HG02885 (cell line): ENCODE data around the gene SPRYD3.
"Not testable (repeated sequence)": the region's sequence is repeated elsewhere in the genome, so short reads cannot be mapped to it uniquely, and the experiment has no call there.

Experiments used
- ATAC-seq: cut with Tn5 transposase; IDR thresholded peaks from one replicate; pipeline ENCODE4 v1.9.1; 2021; ENCODE audit warnings: mild to moderate bottlenecking; ENCODE audit not compliant: unreplicated experiment, poor library complexity

The SPRYD3 gene

GRCh38 chr12:53079226-53080117 lies at the start of gene SPRYD3:
TSS of gene SPRYD3 (minus strand) at chr12:53079390. CDS start at chr12:53079333, 57 bp downstream.
- ATAC-seq = peak; percentile 99

- ATAC-seq = no peak
Measured at GRCh38 chr12:53127169-53127568, 48.0 kb upstream of the SPRYD3 start.

GRCh38 chr12:53124352-53124723 lies 45.1 kb upstream of the SPRYD3 start:
- no peak for ATAC-seq

- ATAC-seq = no peak
Measured at GRCh38 chr12:53123578-53124351, 44.6 kb upstream of the SPRYD3 start.

- no peak for ATAC-seq
Measured at GRCh38 chr12:53122961-53123468, 43.8 kb upstream of the SPRYD3 start.

- ATAC-seq = no peak
Measured at GRCh38 chr12:53120685-53121525, 41.7 kb upstream of the SPRYD3 start.

- ATAC-seq = no peak
Measured at GRCh38 chr12:53118751-53119300, 39.6 kb upstream of the SPRYD3 start.

GRCh38 chr12:53115891-53116648 lies 36.9 kb upstream of the SPRYD3 start:
- ATAC-seq = no peak

- ATAC-seq = no peak
Measured at GRCh38 chr12:53115112-53115890, 36.1 kb upstream of the SPRYD3 start.

GRCh38 chr12:53113951-53114350 lies 34.8 kb upstream of the SPRYD3 start:
- no peak for ATAC-seq

GRCh38 chr12:53113136-53113705 lies 34.0 kb upstream of the SPRYD3 start:
- ATAC-seq = no peak

GRCh38 chr12:53112431-53112830 lies 33.2 kb upstream of the SPRYD3 start:
- ATAC-seq = not testable (repeated sequence)

- ATAC-seq = no peak
Measured at GRCh38 chr12:53107122-53107521, 27.9 kb upstream of the SPRYD3 start.

GRCh38 chr12:53105712-53106439 lies 26.7 kb upstream of the SPRYD3 start:
- no peak for ATAC-seq

- ATAC-seq = no peak
Measured at GRCh38 chr12:53105256-53105655, 26.1 kb upstream of the SPRYD3 start.

- no peak for ATAC-seq
Measured at GRCh38 chr12:53103860-53104305, 24.7 kb upstream of the SPRYD3 start.
